GM12878 (cell line): ENCODE data around the gene RASL10A. TPM values are rescaled to one million over a fixed set of nuclear protein-coding genes. Genes with fewer than 3 reads are reported as not detected.

Experiments
- ATAC-seq: fragments of 200-7000 bp; cut with Tn5 transposase; 3 replicates; pipeline ENCODE4 v1.9.1; 2020; ENCODE audit warnings: mild to moderate bottlenecking, moderate library complexity
- BruUV-seq: library from RNA; stranded (reverse); fragments of 400-500 nt; replicated peaks from 2 replicates; lab custom pipeline; 2021; lab: Mats Ljungman, UMichigan
- CTCF ChIA-PET: fragments of 300-600 bp; sonication (Branson Sonifier 250); formaldehyde crosslinking; extraction: SDS; loops from one replicate; lab custom pipeline; 2021; ENCODE audit warnings: inconsistent platforms; lab: Yijun Ruan, JAX
- POLR2A ChIA-PET: fragments of 350-600 bp; formaldehyde crosslinking; extraction: SDS; loops from one replicate; lab custom pipeline; 2021; ENCODE audit warnings: inconsistent platforms; lab: Charles Lee
- RAD21 ChIA-PET: fragments of 300-600 bp; sonication (Branson Sonifier 250); formaldehyde crosslinking; loops from one replicate; lab custom pipeline; 2023; ENCODE audit warnings: antibody characterized with exemption; ENCODE audit not compliant: unreplicated experiment; lab: Charles Lee
- SMC1A ChIA-PET: fragments of 300-600 bp; sonication (Branson Sonifier 250); formaldehyde crosslinking; loops from one replicate; lab custom pipeline; 2023; ENCODE audit not compliant: unreplicated experiment, uncharacterized antibody; lab: Charles Lee
- DNase-seq: peaks from one replicate; pipeline ENCODE4 v3.0.0-alpha.2; 2011; ENCODE audit warnings: low read depth, low spot score
- FAIRE-seq: peaks from 3 replicates; lab custom pipeline; 2011; peaks lifted over from hg19 to GRCh38; lab: Jason Lieb, UNC
- H2AFZ ChIP-seq: 2 replicates; pipeline ENCODE4 v1.6.0; 2011; ENCODE audit warnings: low read depth, low read length, control low read depth; ENCODE audit not compliant: control insufficient read depth
- H3K27ac ChIP-seq: 2 replicates; pipeline ENCODE4 v1.5.1; 2011; ENCODE audit warnings: control low read depth; ENCODE audit not compliant: control insufficient read depth, insufficient read depth
- H3K27me3 ChIP-seq, 2 experiments: replicated peaks in 1 of 2; 2 replicates each; pipeline versions ENCODE4 v1.6.0 to v1.6.1; 2011; ENCODE audit warnings: low read length in 1 of 2; ENCODE audit not compliant: control insufficient read depth in 2 of 2, insufficient read depth in 2 of 2
- H3K36me3 ChIP-seq, 2 experiments: 2 replicates each; pipeline ENCODE4 v1.5.1; 2011; ENCODE audit warnings: low read length in 1 of 2; ENCODE audit not compliant: control insufficient read depth in 2 of 2, insufficient read depth in 2 of 2
- H3K4me1 ChIP-seq: 2 replicates; pipeline ENCODE4 v1.6.1; 2011; ENCODE audit warnings: mild to moderate bottlenecking, low read length, moderate library complexity, mixed read lengths; ENCODE audit not compliant: control insufficient read depth, insufficient read depth
- H3K4me2 ChIP-seq: 2 replicates; pipeline ENCODE4 v1.6.0; 2011; ENCODE audit warnings: control low read depth; ENCODE audit not compliant: control insufficient read depth, insufficient read depth
- H3K4me3 ChIP-seq: fragments of 200-600 bp; sonication (generic); 2 replicates; pipeline ENCODE4 v1.5.1; 2016
- H3K79me2 ChIP-seq: 2 replicates; pipeline ENCODE4 v1.6.0; 2011; ENCODE audit warnings: low read length; ENCODE audit not compliant: control insufficient read depth, insufficient read depth
- H3K9ac ChIP-seq: 2 replicates; pipeline ENCODE4 v1.8.0; 2011; ENCODE audit warnings: low read length, control low read depth, mixed read lengths; ENCODE audit not compliant: control insufficient read depth, insufficient read depth
- H3K9me3 ChIP-seq: replicated peaks from 3 replicates; pipeline ENCODE4 v1.5.1; 2011; ENCODE audit warnings: mild to moderate bottlenecking, low read length; ENCODE audit not compliant: control insufficient read depth, insufficient read depth
- H4K20me1 ChIP-seq: 2 replicates; pipeline ENCODE4 v1.6.0; 2011; ENCODE audit not compliant: control insufficient read depth, insufficient read depth
- MEF2A ChIP-seq: IDR thresholded peaks from 2 replicates; pipeline ENCODE4 v1.6.1; 2011; ENCODE audit warnings: low read depth, mild to moderate bottlenecking, low read length, moderate library complexity; ENCODE audit not compliant: insufficient read depth
- PKNOX1 ChIP-seq: fragments of 450-650 bp; IDR thresholded peaks from 2 replicates; pipeline ENCODE4 v1.6.1; 2016; ENCODE audit warnings: mild to moderate bottlenecking
- TARDBP ChIP-seq: IDR thresholded peaks from 2 replicates; pipeline ENCODE4 v1.6.1; 2016; ENCODE audit warnings: borderline replicate concordance
- WGBS: methylation state at CpG from one replicate; pipeline ENCODE4 v1.1.6; 2016; ENCODE audit warnings: low lambda C conversion rate; ENCODE audit not compliant: insufficient replicate concordance, insufficient coverage; ENCODE audit errors: missing lambda C conversion rate; 5-methylcytosine and 5-hydroxymethylcytosine counted together
- in situ Hi-C: fragments of 300-500 bp; cut with MboI; formaldehyde crosslinking; loops from 9 replicates; pipeline ENCODE4 v1.14.3; 2018; ENCODE audit warnings: mixed read lengths
- intact Hi-C: fragments of 100-400 bp; cut with micrococcal nuclease; formaldehyde crosslinking; loops from one replicate; pipeline ENCODE4 v1.14.2; 2022; ENCODE audit not compliant: unreplicated experiment
- polyA plus RNA-seq, 11 experiments: library from polyadenylated mRNA; depleted of rRNA in 4 of 11; unstranded in 6 of 11; stranded (reverse) in 5 of 11; fragments of >200 nt; fragmentation: Nextera tagmentation in 4 of 11; fragmentation: Illumina TruSeq in 1 of 11; extraction: Ambion mirVana in 4 of 11; extraction: Trizol in 1 of 11; gene quantifications; 1 replicate in 1 of 11; 2 replicates in 10 of 11; pipeline versions ENCODE4 v1.2.1 to v1.2.3, GENCODE V29; 2011 to 2016; ENCODE audit warnings: inconsistent platforms in 2 of 11, missing spikeins in 2 of 11, low read depth in 1 of 11
- total RNA-seq, 4 experiments: library from RNA; depleted of rRNA in 3 of 4; stranded (reverse); fragments of >200 nt in 3 of 4; fragmentation: Illumina TruSeq in 1 of 4; extraction: Trizol in 1 of 4; gene quantifications; 2 replicates each; pipeline versions ENCODE4 v1.2.1 to v1.2.3, GENCODE V29; 2013 to 2021

The RASL10A gene
- total and polyA plus RNA-seq, 10 of the 15 experiments (the other 5 are each of a cell fraction or from before 2014, with no cell fraction given) = 0.12 to 0.46 (median 0.21) TPM; not detected in 6

DNA sequence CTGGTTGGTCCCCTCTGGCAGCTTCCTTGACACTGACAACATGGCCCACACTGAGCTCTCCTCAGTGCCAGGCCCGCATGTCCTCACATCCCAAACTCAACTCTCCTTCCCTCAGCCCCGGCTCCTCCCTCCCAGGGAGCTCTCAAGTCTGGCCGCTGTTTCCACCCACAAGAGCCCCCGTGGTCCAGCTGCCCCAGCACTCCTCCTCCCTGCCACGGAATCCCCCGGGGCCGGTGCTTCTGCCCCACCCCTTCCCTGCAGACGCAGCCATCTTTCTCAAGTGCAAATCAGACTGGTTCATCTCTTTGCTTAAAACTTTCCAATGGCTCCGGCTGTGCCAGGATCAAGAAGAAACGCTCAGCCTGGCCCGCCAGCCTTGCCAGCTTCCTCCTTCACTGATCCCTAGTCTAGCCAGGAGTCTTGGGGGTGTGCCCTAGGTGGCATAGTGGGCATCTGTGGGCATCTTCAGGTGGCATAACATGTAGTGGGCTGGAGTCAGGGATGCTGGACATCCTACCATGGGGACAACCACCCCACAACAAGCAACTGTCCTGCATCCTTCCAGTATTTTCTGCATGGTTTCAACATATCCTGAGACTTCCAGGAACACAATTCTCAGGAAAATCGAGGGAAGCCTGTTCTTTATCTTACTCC, 22.3 kb upstream of the RASL10A start:
- ChIA-PET CTCF (no interaction called here), POLR2A (no interaction called here), RAD21 (no interaction called here), SMC1A (no interaction called here)
- no peak for FAIRE-seq
- intact Hi-C loops = no loop called here
- no peak overlapping the region for H3K4me2 ChIP-seq
- H2AFZ ChIP-seq = no peak overlapping the region
- H3K36me3 ChIP-seq = peaks cover 23 to 55% of the 10 kb centered on the region in 2 experiments
- no TSS peak for BruUV-seq
- no peak for ATAC-seq
- H3K79me2 ChIP-seq = no peaks in the 10 kb centered on the region
- no peak for DNase-seq
- H3K27me3 ChIP-seq = no peaks in the 10 kb centered on the region
- no peak overlapping the region for H3K9ac ChIP-seq
- in situ Hi-C loops = no loop called here
- H3K4me1 ChIP-seq = no peaks in the 10 kb centered on the region
- no peak overlapping the region for H3K27ac ChIP-seq
- H3K9me3 ChIP-seq = no peaks in the 10 kb centered on the region
- TF ChIP-seq PKNOX1 = no peak
- 88% methylated on average over 12 of the region's 12 CpGs for WGBS
- H4K20me1 ChIP-seq = no peaks in the 10 kb centered on the region
- H3K4me3 ChIP-seq = no peak overlapping the region

DNA sequence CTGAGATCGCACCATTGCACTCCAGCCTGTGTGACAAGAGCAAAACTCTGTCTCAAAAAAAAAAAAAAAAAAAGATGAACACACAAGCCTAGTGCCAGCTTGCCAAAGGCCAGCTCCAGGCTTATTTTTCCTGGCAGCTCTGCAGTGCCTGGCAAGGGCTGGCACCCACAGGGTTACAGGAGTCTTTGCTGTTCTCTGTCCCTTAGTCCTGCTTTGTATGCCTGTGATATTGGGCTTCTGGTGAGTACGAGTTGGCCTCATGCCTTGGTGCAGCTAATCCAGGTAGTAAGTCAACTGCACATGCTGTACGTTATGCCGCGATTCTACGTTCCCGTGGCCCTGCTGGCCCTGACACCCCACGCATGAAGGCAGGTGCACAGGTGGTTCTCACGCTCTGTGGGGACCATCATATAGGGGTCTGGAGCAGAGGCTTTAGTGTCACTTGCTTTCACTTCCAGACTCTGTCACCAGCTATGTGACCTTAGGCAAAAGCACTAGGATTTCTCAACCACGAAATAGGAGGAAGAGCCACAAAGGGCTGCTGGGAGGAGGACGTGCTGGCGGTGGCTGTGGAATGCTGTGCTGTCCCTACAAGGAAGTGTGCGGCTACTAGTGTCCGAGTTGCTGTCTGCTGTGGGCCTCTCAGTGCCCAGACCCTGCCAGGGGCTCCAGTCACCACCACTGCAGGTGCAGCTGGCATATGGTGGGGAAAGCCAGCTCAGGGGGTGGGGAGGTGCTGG, 21.4 kb upstream of the RASL10A start:
- no peak for ATAC-seq
- ChIA-PET RAD21 (no interaction called here), CTCF (no interaction called here), POLR2A (no interaction called here), SMC1A (no interaction called here)
- WGBS = 96% methylated on average over 14 of the region's 14 CpGs
- Histone ChIP-seq H3K4me2 (no peak overlapping the region), H3K27me3 (no peaks in the 10 kb centered on the region), H3K79me2 (no peaks in the 10 kb centered on the region), H4K20me1 (no peaks in the 10 kb centered on the region), H3K9me3 (no peaks in the 10 kb centered on the region), H3K4me1 (no peaks in the 10 kb centered on the region), H3K27ac (no peak overlapping the region), H3K36me3 (peaks cover 19 to 54% of the 10 kb centered on the region in 2 experiments), H2AFZ (no peak overlapping the region), H3K4me3 (no peak overlapping the region), H3K9ac (no peak overlapping the region)
- no TSS peak for BruUV-seq
- DNase-seq = no peak
- in situ Hi-C loops (no loop called here), intact Hi-C loops (no loop called here)
- no peak for TF ChIP-seq TARDBP
- no peak for TF ChIP-seq MEF2A
- FAIRE-seq = no peak
